NCI-H187 (cell line): Measurements from ENCODE around the gene GNPTAB.

Experiments
- DNase-seq, 2 experiments: peaks; one replicate each; lab custom pipeline; 2025; lab: John Stamatoyannopoulos, UW

The GNPTAB gene

GRCh38 chr12:101696251-101697196 lies 134.2 kb downstream of the GNPTAB start:
- DNase-seq, result peak in 1 of 2 experiments; percentile 74

- no peak for DNase-seq
Observed at GRCh38 chr12:101695706-101696105, 135.1 kb downstream of the GNPTAB start.
